SU-DHL-6 (cell line): ENCODE results near the gene DDX31.

ENCODE experiments used
- H2AFZ ChIP-seq: fragments of 200-600 bp; sonication (generic); 2 replicates; pipeline ENCODE4 v1.6.1; 2014; ENCODE audit warnings: low read depth, mild to moderate bottlenecking, moderate library complexity, mixed read lengths, antibody characterized with exemption, low read length; ENCODE audit not compliant: severe bottlenecking
- H3F3A ChIP-seq: fragments of 200-600 bp; shearing (Covaris generic); 2 replicates; pipeline ENCODE4 v1.6.0; 2016; ENCODE audit warnings: antibody characterized with exemption, mild to moderate bottlenecking; ENCODE audit not compliant: insufficient read depth
- H3K27ac ChIP-seq: fragments of 200-600 bp; sonication (generic); 2 replicates; pipeline ENCODE4 v1.5.1; 2016; ENCODE audit warnings: low read depth, mild to moderate bottlenecking, low read length, moderate library complexity, mixed read lengths
- H3K27me3 ChIP-seq: fragments of 200-600 bp; sonication (generic), shearing (Covaris generic); 2 replicates; pipeline ENCODE4 v1.6.0; 2014; ENCODE audit warnings: mild to moderate bottlenecking, low read length
- H3K36me3 ChIP-seq: fragments of 200-600 bp; sonication (generic); 2 replicates; pipeline ENCODE4 v1.6.1; 2014; ENCODE audit warnings: mild to moderate bottlenecking, low read length, mixed read lengths
- H3K4me2 ChIP-seq: fragments of 300-600, 200-600 bp; shearing (Covaris generic), sonication (generic); 2 replicates; pipeline ENCODE4 v1.6.0; 2014; ENCODE audit warnings: low read length, low read depth, mild to moderate bottlenecking; ENCODE audit not compliant: poor library complexity, severe bottlenecking
- H3K4me3 ChIP-seq: fragments of 200-600 bp; sonication (generic); 2 replicates; pipeline ENCODE4 v1.5.1; 2014; ENCODE audit warnings: antibody characterized with exemption, low read length, mild to moderate bottlenecking, mixed read lengths; ENCODE audit not compliant: insufficient read depth, poor library complexity, severe bottlenecking
- H3K79me2 ChIP-seq: fragments of 200-600 bp; sonication (generic); 2 replicates; pipeline ENCODE4 v1.6.1; 2014; ENCODE audit warnings: mild to moderate bottlenecking, low read length, moderate library complexity; ENCODE audit not compliant: insufficient read depth
- H3K9ac ChIP-seq: fragments of 200-600 bp; sonication (generic); 2 replicates; pipeline ENCODE4 v1.7.0; 2014; ENCODE audit warnings: mild to moderate bottlenecking, low read length
- H3K9me2 ChIP-seq: fragments of 200-600 bp; sonication (generic); replicated peaks from 2 replicates; pipeline ENCODE4 v1.6.1; 2014; ENCODE audit warnings: low read length; ENCODE audit not compliant: insufficient read depth
- H3K9me3 ChIP-seq: fragments of 200-600 bp; sonication (generic); 2 replicates; pipeline ENCODE4 v1.6.1; 2014; ENCODE audit warnings: low read length, mixed read lengths; ENCODE audit not compliant: insufficient read depth
- H4K20me1 ChIP-seq: fragments of 200-600 bp; sonication (generic); 2 replicates; pipeline ENCODE4 v1.6.1; 2014; ENCODE audit warnings: low read depth, mild to moderate bottlenecking, antibody characterized with exemption, low read length, moderate library complexity, mixed read lengths
- CTCF ChIP-seq: fragments of 200-600 bp; sonication (generic); IDR thresholded peaks from one replicate; pipeline ENCODE4 v1.5.1; 2017; ENCODE audit warnings: antibody characterized with exemption, mild to moderate bottlenecking, low read length, moderate library complexity; ENCODE audit not compliant: insufficient read depth, poor library complexity, severe bottlenecking
- EZH2phosphoT487 ChIP-seq: fragments of 200-600 bp; sonication (generic), shearing (Covaris generic); conservative IDR thresholded peaks from 2 replicates; pipeline ENCODE4 v1.6.1; 2018; ENCODE audit warnings: mild to moderate bottlenecking, antibody characterized with exemption, low read length, moderate library complexity, mixed read lengths

DDX31 gene

DNA sequence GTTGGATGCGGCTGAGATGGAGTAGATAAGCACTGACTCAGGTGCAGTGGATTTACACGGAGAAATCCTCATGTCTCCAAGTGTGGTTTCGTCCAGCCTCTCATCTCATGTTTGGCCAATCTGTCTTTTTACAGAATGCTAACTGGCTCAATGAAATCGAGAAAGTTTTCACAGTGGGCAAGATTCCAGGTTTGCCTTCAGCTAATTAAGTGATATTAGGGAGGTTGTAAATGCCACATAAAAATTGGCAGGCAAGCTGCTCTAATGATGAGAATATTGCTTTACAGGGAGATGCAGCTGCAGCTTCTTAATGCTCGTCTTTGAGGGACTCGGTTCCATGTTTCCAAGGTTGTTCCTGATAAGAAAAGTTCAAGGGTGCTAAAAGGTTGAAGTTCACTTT, 63.7 kb downstream of the DDX31 start:
- Histone ChIP-seq H3K9me2 (no peaks in the 10 kb centered on the region), H3K27me3 (no peaks in the 10 kb centered on the region), H3K9ac (no peak overlapping the region), H3K27ac (no peak overlapping the region), H3F3A (no peaks in the 10 kb centered on the region), H3K9me3 (no peaks in the 10 kb centered on the region), H3K79me2 (no peaks in the 10 kb centered on the region), H2AFZ (no peak overlapping the region), H3K36me3 (no peaks in the 10 kb centered on the region), H4K20me1 (no peaks in the 10 kb centered on the region), H3K4me3 (no peak overlapping the region), H3K4me2 (no peak overlapping the region)
- TF ChIP-seq EZH2phosphoT487: no peak

GRCh38 chr9:132605387-132605786, 64.4 kb downstream of the DDX31 start:
- Histone ChIP-seq H3K27me3 (no peaks in the 10 kb centered on the region), H3K4me3 (no peak overlapping the region), H3K27ac (no peak overlapping the region), H3K9ac (no peak overlapping the region), H3K4me2 (no peak overlapping the region), H3K9me2 (no peaks in the 10 kb centered on the region), H2AFZ (no peak overlapping the region), H3K36me3 (no peaks in the 10 kb centered on the region), H4K20me1 (no peaks in the 10 kb centered on the region), H3K79me2 (no peaks in the 10 kb centered on the region), H3F3A (no peaks in the 10 kb centered on the region), H3K9me3 (no peaks in the 10 kb centered on the region)
- TF ChIP-seq EZH2phosphoT487 (no peak), CTCF (no peak)

DNA sequence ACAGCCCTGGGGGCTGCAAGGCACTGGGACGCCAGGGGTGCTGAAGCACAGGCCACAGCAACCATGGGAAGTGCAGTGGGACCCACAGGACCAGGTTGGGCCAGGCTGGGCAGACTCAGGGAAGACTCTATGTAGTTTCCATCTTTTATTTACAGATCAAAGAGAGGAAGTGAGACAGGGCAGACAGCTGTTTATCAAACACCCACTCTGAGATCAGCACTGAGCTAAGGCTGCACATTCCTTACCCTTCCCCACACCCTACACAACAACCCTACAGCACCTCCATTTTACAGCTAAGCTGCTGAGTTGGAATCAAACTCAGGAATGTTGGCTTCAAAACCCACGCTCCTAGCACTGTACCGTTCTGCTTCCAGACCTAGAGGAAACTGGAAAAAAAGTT, 67.6 kb downstream of the DDX31 start:
- H3K27ac ChIP-seq: no peak overlapping the region

More for the DNA sequence above, 67.6 kb downstream of the DDX31 start:
- Histone ChIP-seq H3K4me2 (no peak overlapping the region), H3K4me3 (no peak overlapping the region), H3K9ac (no peak overlapping the region), H3K79me2 (no peaks in the 10 kb centered on the region), H3K9me3 (no peaks in the 10 kb centered on the region), H2AFZ (no peak overlapping the region), H3K36me3 (no peaks in the 10 kb centered on the region), H4K20me1 (no peaks in the 10 kb centered on the region), H3F3A (no peaks in the 10 kb centered on the region), H3K27me3 (no peaks in the 10 kb centered on the region), H3K9me2 (no peaks in the 10 kb centered on the region)
- no peak for TF ChIP-seq EZH2phosphoT487
- no peak for TF ChIP-seq CTCF
